Ramos (cell line): Measurements from ENCODE around the gene BICC1.

Experiments
- in situ Hi-C: fragments of 300-500 bp; cut with MboI; formaldehyde crosslinking; loops from one replicate; pipeline ENCODE4 v1.14.3; 2022; ENCODE audit warnings: low sequenced_read_pairs; ENCODE audit not compliant: unreplicated experiment

BICC1 gene

GRCh38 chr10:58641095-58641531 is 128.4 kb downstream of the BICC1 start:
- in situ Hi-C loops, result no loop called here

DNA sequence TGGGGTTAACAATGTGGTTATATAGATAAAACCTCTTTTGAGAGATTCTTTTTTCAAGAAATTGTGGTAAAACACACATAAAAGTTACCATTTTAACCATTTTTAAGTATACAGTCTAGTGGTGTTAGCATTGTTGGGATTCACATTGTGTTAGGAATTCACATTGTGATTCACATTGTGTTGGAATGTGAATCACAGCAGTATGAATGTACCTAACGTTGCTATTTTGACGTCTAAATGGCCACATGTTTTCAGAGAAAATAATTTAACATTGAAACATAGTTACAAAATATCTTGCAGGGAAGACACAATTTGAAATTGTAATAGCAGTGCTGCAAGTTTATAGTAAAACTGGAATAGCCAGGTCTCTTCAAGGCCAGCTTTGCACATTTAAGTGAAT is 129.0 kb downstream of the BICC1 start:
- in situ Hi-C loops, result no loop called here

GRCh38 chr10:58642283-58642682 is 129.6 kb downstream of the BICC1 start:
- in situ Hi-C loops, result no loop called here

DNA sequence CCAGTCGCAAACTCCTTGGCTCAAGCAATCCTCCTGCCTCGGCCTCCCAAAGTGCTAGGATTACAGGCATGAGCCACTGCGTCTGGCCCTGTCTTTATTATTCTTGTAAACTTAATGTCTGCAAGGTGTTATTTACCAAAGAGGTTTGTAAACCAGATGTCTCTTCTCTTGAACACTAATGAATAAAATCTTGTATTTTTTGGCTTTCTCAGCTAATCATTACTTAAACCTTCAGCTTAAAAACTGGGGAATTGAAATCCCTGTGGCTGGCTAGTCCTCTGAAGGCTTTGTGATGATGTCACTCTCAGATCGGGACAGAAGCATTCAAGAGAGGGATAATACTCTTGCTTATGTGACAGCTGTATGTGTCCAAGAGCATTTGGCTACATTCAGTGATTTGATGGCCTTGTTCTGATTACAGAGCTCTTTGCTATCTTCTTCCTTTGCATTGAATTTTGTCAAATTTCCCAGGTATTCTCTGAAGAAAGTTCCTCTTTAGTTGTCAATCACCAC is 130.3 kb downstream of the BICC1 start:
- in situ Hi-C loops, result no loop called here

GRCh38 chr10:58644311-58644710 is 131.6 kb downstream of the BICC1 start:
- in situ Hi-C loops, result no loop called here

GRCh38 chr10:58645416-58646146 is 132.9 kb downstream of the BICC1 start:
- in situ Hi-C loops, result no loop called here

DNA sequence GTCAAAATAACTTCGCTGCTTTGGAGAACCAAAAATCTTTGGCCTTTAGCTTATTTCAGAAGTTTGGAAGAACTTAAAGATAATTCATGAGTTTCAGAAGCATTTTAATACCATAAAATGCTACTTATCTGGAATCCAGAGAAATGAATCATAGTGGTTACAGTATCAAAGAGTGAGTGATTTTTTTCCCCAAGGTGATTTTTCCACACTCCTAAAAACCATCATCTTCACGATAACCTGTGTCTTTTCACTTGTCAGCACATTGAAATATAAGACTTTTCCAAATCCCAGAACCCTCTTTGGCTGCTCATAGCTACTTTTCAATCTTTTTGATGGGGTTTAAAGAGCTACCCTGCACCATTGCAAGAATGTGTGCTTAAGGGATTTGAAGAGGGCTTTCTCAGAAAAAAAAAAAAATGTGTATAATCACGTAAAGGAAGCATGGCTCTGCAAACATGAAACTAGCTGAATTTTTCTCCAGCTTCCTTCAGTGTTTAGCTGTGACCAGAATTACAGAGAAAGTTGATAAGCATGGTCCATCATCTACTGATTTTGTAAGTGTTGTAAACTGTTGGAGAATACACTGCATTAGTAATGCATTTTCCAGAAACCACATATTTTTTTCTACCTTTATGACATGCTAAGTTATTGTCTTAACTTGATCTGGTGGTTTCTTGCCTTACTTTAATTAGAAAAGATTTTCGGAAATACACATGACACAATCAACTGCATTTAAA is 134.9 kb downstream of the BICC1 start:
- in situ Hi-C loops, result no loop called here

GRCh38 chr10:58648131-58648530 is 135.5 kb downstream of the BICC1 start:
- in situ Hi-C loops, result no loop called here

DNA sequence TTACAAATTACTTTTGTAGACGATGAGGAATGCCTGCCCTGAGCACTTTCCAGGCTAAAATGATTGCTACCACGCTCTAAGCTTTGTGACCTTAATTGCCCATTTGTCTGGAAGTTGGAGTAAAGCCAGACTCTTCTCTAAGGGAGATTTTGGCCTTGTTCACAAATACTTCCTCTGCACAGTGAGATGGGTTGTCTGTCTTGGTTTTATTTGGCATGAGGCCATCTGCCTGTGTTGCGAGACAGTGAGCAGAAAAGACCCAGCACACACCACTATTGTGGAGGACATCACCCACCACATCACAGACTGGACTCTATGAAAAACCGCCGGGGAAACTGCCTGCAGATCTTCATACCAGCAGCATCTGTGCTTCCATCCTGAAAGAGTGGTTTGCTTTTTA is 138.4 kb downstream of the BICC1 start:
- in situ Hi-C loops, result no loop called here

DNA sequence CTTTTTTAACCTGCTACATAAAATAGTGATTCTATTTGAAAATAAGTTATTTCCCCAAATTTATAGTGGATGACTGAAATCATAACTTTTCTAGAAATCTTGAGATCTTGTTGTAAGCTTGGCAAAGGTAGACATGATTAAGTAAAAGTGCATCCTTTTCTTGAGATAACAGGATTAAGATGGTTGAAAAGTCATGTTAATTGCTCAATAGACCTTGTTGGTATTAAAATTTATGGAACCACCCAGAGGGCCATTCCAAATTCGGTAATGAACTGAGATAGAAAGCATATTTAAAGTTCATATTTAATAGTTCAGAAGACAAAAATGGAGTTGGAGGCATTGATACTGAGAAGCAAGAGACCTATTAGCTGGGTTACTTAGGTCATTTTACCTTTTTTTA is 139.1 kb downstream of the BICC1 start:
- in situ Hi-C loops, result no loop called here

DNA sequence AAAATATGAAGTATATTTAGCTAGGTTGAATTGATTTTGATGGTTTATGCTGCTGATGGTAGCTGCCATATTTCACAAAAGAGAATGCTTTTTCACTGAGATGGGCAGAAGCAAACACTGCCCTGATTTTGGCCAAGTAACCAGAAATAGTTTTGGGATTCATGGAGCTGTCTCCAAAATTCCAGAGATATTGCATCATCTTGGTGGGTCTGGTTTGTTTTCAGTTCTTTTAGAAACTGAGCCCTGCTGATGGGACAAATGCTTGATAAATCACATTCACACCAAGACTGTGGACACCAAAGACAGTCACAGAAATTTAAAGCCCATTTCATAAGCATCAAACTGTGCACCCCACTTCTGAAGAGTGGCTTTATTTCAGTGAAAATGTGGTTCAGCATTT is 140.5 kb downstream of the BICC1 start:
- in situ Hi-C loops, result no loop called here

DNA sequence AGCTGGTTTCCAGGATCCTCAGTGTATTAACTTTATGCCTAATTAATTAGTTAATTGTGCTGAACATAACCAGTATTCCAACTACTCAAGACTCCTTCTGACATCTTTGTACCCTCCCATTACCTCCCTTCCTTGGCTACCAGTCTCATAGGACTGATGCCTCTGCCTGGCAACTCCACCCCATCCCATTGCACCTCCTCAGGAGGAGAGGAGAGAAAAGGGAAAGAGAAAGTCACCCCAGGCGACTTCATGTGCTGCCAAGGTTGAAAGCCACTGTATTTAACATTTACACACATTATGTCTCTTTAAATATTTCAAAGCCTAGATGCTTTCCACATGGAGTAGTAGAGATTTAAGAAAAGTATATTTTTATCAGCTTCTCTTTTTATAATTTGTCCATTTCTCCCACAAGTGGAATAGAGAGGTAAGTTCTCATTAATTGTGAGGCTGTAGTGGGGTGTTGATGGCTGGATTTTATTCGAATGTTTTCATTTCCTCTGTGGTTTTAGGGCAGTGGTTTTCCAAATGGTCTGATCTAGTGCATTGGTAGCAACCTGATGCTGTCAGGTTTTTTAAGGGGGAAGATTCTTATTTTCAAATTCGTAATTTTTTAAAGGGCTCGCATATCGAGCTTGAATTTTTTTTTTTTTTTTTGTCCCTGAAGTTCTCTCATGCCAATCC is 148.0 kb downstream of the BICC1 start:
- in situ Hi-C loops, result no loop called here

- in situ Hi-C loops, result no loop called here
Measured at GRCh38 chr10:58661336-58661735, 148.7 kb downstream of the BICC1 start.

DNA sequence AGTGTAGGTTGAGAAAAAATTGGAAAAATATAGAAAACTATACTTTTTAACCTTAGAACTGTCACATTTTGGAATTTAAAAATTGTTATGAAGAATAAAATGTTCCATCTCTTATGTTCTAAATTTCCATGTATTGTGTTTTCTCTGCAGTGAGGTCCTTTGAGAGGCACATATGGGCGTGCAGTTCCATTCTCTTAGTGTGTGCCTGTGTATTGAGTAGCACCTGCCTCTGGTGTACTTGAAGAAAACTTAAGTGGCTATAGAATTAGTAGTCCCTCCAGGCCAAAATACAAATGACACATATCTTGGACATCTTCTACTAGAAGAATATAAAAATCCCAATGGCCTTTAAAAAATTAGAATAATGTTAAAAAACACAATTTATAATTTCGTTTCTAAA is 149.2 kb downstream of the BICC1 start:
- in situ Hi-C loops, result no loop called here

GRCh38 chr10:58662314-58662713 is 149.6 kb downstream of the BICC1 start:
- in situ Hi-C loops, result no loop called here

DNA sequence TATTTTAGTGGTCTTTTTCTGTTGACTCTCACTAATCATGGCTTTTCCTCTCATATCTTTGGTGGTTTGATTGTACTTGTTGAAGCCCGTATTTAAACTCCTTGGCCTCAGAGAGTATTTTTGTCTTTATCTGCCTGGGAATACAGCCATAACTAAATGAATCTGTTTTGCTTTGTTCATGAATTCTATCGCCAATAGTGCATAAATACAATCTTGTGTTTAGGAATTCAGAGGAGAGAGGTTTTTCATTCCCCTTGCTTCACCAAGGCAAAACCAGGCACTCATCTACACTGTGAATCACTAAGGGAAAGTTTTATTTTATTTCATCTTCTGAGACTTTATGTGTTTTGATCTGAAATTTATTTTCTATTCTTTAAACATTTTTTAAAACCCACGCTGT is 152.7 kb downstream of the BICC1 start:
- in situ Hi-C loops, result no loop called here

- in situ Hi-C loops, result no loop called here
Measured at GRCh38 chr10:58666024-58666423, 153.4 kb downstream of the BICC1 start.

DNA sequence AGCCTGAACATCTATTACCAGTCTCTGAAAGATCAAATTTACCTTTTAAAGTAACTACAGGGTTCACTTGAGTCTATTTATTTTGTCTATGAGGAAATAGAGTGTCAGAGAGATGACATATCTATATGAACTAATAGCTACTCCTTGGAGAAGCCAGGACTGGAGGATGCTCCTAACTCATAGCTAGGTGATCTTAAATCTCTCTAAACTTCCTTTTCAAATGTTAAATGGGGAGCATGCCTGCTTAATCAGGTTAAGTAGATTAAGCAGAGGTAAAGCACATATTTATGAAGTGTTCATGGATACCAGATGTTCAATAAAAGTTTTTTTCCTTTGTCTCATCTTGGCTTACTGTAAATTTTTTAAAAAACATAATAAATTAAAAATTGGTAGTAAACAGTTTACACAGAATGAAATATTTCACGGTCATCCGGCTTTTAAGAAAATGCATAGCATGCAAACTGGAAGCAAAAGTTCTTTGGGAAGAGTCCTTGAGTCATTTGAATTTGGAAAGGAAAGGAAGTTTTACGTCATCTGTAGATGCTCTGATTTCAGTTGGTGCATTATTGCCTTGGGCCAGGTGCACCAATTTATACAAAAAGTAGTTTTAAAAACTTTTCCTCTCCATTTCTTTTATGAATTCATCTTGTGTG is 155.1 kb downstream of the BICC1 start:
- in situ Hi-C loops, result no loop called here

DNA sequence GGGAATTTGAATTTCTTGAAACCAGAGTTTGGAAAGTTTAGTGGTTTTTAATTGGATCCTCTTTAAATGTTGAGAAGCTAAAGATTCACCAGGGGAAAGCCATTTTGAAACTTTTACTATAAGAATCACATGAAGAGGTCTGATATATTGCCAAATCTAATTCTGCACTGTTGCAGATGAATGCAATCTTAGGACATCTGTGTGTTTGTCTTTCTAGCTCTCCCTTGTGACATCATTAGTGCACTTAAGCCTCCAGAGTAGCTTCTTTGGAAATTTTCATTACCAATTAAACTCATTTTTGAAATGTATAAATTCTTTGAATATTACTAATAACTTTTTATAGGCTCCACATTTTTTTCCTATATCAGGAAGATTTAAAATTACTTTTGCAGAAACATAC is 160.2 kb downstream of the BICC1 start:
- in situ Hi-C loops, result no loop called here

DNA sequence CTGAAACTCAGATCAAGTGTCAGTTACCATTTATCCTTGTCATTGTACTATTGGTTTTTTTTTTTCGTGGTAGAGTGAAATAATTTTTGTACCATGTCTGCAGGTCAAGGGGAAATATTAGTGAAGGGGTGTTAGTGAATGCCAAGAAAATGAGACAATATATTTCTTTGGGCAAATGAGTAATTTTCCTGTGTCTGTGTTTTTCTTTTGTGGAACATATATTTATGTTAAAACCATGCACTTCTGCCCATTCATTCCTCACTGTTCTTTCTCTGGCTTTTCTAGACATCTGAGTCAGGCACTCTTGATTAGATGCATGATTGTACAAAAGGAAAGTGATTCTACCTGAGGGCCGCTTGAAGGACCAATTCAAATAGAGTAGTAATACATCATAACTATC is 161.6 kb downstream of the BICC1 start:
- in situ Hi-C loops, result no loop called here

DNA sequence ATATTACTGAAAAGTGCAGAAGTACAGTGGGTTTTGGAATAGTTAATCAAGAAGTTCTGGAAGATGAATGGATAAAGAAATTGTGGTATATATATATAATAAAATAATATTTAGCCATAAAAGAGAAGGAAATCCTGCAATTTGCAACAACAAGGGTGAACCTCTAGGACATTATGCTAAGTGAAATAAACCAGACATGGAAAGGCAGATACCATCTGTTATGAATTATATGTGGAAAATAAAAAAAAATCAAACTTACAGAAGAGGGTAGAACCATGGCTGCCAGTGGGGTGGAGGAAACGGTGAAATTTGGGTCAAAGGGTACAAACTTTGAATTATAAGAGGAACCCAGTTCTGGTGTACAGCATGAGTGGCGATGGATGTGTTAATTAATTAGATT is 162.6 kb downstream of the BICC1 start:
- in situ Hi-C loops, result no loop called here
